Measurements from ENCODE around the gene CSMD2. TPM values are rescaled to one million over a fixed set of nuclear protein-coding genes. Genes with fewer than 3 reads are reported as not detected.

Gene CSMD2
- total RNA-seq, 1 donor from 2014 or later, result 0.75 TPM

- Histone ChIP-seq H3K4me3 (ENCODE audit: low read depth, low read length) (no peak overlapping the region), H3K36me3 (ENCODE audit: control insufficient read depth, insufficient read depth, low read length) (no peaks in the 10 kb centered on the region), H3K27me3 (ENCODE audit: control insufficient read depth, insufficient read depth, low read length) (no peaks in the 10 kb centered on the region)
- TF ChIP-seq CTCF (IDR thresholded peaks at IDR 0.05; ENCODE audit: insufficient read depth, low read length, poor library complexity, severe bottlenecking), result no peak
- DNase-seq (ENCODE audit: low read depth), result no peak
These were observed 207.2 kb downstream of the CSMD2 start for GRCh38 chr1:33957854-33958253.

GRCh38 chr1:33955096-33955495, 209.9 kb downstream of the CSMD2 start:
- H3K4me3 ChIP-seq (ENCODE audit: low read depth, low read length), result no peak overlapping the region
- TF ChIP-seq CTCF (IDR thresholded peaks at IDR 0.05; ENCODE audit: insufficient read depth, low read length, poor library complexity, severe bottlenecking), result no peak
- no peak for DNase-seq (ENCODE audit: low read depth)
- H3K36me3 ChIP-seq (ENCODE audit: control insufficient read depth, insufficient read depth, low read length), result no peaks in the 10 kb centered on the region
- no peaks in the 10 kb centered on the region for H3K27me3 ChIP-seq (ENCODE audit: control insufficient read depth, insufficient read depth, low read length)

- Histone ChIP-seq H3K4me3 (ENCODE audit: low read depth, low read length) (no peak overlapping the region), H3K27me3 (ENCODE audit: control insufficient read depth, insufficient read depth, low read length) (no peaks in the 10 kb centered on the region), H3K36me3 (ENCODE audit: control insufficient read depth, insufficient read depth, low read length) (no peaks in the 10 kb centered on the region)
- no peak for TF ChIP-seq CTCF (IDR thresholded peaks at IDR 0.05; ENCODE audit: insufficient read depth, low read length, poor library complexity, severe bottlenecking)
- no peak for DNase-seq (ENCODE audit: low read depth)
These were observed 215.5 kb downstream of the CSMD2 start for GRCh38 chr1:33949570-33949969.

- H3K36me3 ChIP-seq (ENCODE audit: control insufficient read depth, insufficient read depth, low read length), result no peaks in the 10 kb centered on the region
- no peak for TF ChIP-seq CTCF (IDR thresholded peaks at IDR 0.05; ENCODE audit: insufficient read depth, low read length, poor library complexity, severe bottlenecking)
- DNase-seq (ENCODE audit: low read depth), result no peak
- no peaks in the 10 kb centered on the region for H3K27me3 ChIP-seq (ENCODE audit: control insufficient read depth, insufficient read depth, low read length)
- H3K4me3 ChIP-seq (ENCODE audit: low read depth, low read length), result no peak overlapping the region
These were observed 216.7 kb downstream of the CSMD2 start for GRCh38 chr1:33948291-33948690.

- Histone ChIP-seq H3K36me3 (ENCODE audit: control insufficient read depth, insufficient read depth, low read length) (no peaks in the 10 kb centered on the region), H3K27me3 (ENCODE audit: control insufficient read depth, insufficient read depth, low read length) (no peaks in the 10 kb centered on the region), H3K4me3 (ENCODE audit: low read depth, low read length) (no peak overlapping the region)
- DNase-seq (ENCODE audit: low read depth), result no peak
- no peak for TF ChIP-seq CTCF (IDR thresholded peaks at IDR 0.05; ENCODE audit: insufficient read depth, low read length, poor library complexity, severe bottlenecking)
These were observed 218.2 kb downstream of the CSMD2 start for GRCh38 chr1:33946836-33947235.

GRCh38 chr1:33944846-33945245, 220.2 kb downstream of the CSMD2 start:
- no peak for TF ChIP-seq CTCF (IDR thresholded peaks at IDR 0.05; ENCODE audit: insufficient read depth, low read length, poor library complexity, severe bottlenecking)
- H3K36me3 ChIP-seq (ENCODE audit: control insufficient read depth, insufficient read depth, low read length), result no peaks in the 10 kb centered on the region
- H3K4me3 ChIP-seq (ENCODE audit: low read depth, low read length), result no peak overlapping the region
- no peak for DNase-seq (ENCODE audit: low read depth)
- H3K27me3 ChIP-seq (ENCODE audit: control insufficient read depth, insufficient read depth, low read length), result no peaks in the 10 kb centered on the region
